Measurements from ENCODE around the gene SMTN. TPM values are rescaled to one million over a fixed set of nuclear protein-coding genes. Genes with fewer than 3 reads are reported as not detected.

Gene SMTN
- polyA plus RNA-seq, 3 donors from 2014 or later: 0.49 to 2.7 (median 1.5) TPM

Other genes starting within 250 kb of the SMTN start
- 1 to 10 TPM in 2 of 3 donors, not detected in 1; 1.1 to 6.9 TPM for gene MORC2, start 112.5 kb upstream of the SMTN start, polyA plus RNA-seq
- 10 to 100 TPM in 2 of 3 donors, 1 to 10 TPM in 1; 7.8 to 22.9 (median 13.6) TPM for gene TUG1, start 112.1 kb upstream of the SMTN start, polyA plus RNA-seq
- gene SELENOM, start 26.2 kb downstream of the SMTN start, polyA plus RNA-seq: 10 to 100 TPM; 24.1 to 51.0 (median 33.5) TPM
- not detected for gene INPP5J, start 41.6 kb downstream of the SMTN start, polyA plus RNA-seq
- gene PLA2G3, start 59.2 kb downstream of the SMTN start, polyA plus RNA-seq: not detected
- 10 to 100 TPM; 12.8 to 27.3 (median 20.1) TPM for gene RNF185, start 78.9 kb downstream of the SMTN start, polyA plus RNA-seq
- 10 to 100 TPM in 1 of 3 donors, 1 to 10 TPM in 2; 4.0 to 12.9 (median 6.2) TPM for gene LIMK2, start 131.0 kb downstream of the SMTN start, polyA plus RNA-seq
- gene PIK3IP1, start 211.2 kb downstream of the SMTN start, polyA plus RNA-seq: 100 to 1,000 TPM in 1 of 3 donors, 10 to 100 TPM in 2; 88.2 to 136 (median 98.1) TPM